Measurements from ENCODE around the gene DYSF.
"Not testable (repeated sequence)": the region's sequence is repeated elsewhere in the genome, so short reads cannot be mapped to it uniquely, and the experiment has no call there.

DYSF gene

GRCh38 chr2:71478806-71479205 is 25.4 kb downstream of the DYSF start:
- TF ChIP-seq, protein P1, sequence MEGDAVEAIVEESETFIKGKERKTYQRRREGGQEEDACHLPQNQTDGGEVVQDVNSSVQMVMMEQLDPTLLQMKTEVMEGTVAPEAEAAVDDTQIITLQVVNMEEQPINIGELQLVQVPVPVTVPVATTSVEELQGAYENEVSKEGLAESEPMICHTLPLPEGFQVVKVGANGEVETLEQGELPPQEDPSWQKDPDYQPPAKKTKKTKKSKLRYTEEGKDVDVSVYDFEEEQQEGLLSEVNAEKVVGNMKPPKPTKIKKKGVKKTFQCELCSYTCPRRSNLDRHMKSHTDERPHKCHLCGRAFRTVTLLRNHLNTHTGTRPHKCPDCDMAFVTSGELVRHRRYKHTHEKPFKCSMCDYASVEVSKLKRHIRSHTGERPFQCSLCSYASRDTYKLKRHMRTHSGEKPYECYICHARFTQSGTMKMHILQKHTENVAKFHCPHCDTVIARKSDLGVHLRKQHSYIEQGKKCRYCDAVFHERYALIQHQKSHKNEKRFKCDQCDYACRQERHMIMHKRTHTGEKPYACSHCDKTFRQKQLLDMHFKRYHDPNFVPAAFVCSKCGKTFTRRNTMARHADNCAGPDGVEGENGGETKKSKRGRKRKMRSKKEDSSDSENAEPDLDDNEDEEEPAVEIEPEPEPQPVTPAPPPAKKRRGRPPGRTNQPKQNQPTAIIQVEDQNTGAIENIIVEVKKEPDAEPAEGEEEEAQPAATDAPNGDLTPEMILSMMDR (IDR thresholded peaks at IDR 0.05; ENCODE audit: low read length, missing control alignments): no peak

GRCh38 chr2:71479261-71479660 is 25.9 kb downstream of the DYSF start:
- H3K4me3 ChIP-seq (replicated peaks; ENCODE audit: low read depth, low read length): no peak overlapping the region
- no peak for DNase-seq (ENCODE audit: low read depth)
- TF ChIP-seq, protein P1 (IDR thresholded peaks at IDR 0.05; ENCODE audit: low read length, missing control alignments): no peak

More at GRCh38 chr2:71478806-71479205, 25.4 kb downstream of the DYSF start:
- DNase-seq (ENCODE audit: low read depth): no peak
- no peak overlapping the region for H3K4me3 ChIP-seq (replicated peaks; ENCODE audit: low read depth, low read length)

DNA sequence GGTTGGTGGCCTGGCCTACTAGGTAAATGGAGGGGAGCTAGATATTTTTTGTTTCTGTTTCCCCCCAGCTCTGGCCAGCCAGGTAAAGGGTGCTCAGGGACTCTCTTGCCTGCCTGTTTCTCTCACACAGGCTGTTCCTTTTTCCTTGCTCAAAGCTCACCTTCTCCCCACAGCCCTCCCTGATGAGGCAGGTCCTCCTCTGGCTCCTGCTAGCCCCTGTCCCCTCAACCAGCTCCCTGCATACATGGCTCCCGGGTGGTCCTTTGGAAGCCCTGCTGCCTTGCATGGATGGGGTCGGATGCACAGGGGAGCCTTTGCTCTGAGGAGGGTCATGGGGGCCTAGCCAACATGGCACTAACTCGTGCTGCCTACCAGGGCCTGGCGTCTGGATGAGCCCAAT is 27.8 kb downstream of the DYSF start:
- no peak overlapping the region for H3K4me3 ChIP-seq (replicated peaks; ENCODE audit: low read depth, low read length)
- DNase-seq (ENCODE audit: low read depth): no peak
- TF ChIP-seq, protein P1 (IDR thresholded peaks at IDR 0.05; ENCODE audit: low read length, missing control alignments): no peak

DNA sequence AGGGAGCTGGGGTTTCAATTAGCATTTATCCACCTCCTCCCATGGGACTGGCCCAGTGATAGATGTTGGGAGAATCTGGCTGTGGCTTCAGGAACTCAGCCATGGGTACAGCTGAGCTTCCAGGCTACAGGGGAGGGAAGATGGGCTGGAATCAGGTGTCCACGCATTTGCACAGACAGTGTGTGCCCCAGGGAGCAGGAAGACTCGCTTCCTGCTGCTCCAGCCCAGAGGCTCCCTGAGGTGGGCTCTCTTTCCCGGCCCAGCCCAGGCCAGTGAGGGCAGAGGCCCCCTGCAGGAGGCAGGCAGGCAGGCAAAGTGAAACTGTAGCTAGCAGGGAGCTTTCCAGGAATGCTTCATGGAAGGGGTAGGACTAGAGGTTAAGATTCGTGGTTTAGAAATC is 28.7 kb downstream of the DYSF start:
- TF ChIP-seq, protein P1 (IDR thresholded peaks at IDR 0.05; ENCODE audit: low read length, missing control alignments): no peak
- DNase-seq (ENCODE audit: low read depth): no peak
- no peak overlapping the region for H3K4me3 ChIP-seq (replicated peaks; ENCODE audit: low read depth, low read length)

DNA sequence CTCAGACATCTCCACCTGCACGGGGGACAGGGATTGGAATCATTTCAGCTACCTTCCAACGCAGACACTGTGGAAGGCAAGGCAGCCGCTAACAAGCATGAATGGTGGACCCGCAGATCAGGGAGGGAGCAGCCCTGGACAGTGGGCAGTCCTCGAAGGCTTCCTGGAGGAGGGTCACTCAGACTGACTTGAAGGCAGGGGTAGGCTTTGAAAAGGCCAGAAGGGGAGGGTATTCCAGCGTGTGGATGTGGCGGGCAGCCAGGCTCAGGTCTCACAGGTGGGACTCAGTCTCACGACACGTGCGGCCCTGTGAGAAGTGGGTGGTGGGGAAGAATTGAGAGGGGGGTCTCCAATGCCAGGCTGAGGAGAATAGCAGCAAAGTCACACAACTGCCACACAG is 29.9 kb downstream of the DYSF start:
- TF ChIP-seq, protein P1 (IDR thresholded peaks at IDR 0.05; ENCODE audit: low read length, missing control alignments): no peak
- H3K4me3 ChIP-seq (replicated peaks; ENCODE audit: low read depth, low read length): no peak overlapping the region
- DNase-seq (ENCODE audit: low read depth): no peak

- TF ChIP-seq, protein P1 (IDR thresholded peaks at IDR 0.05; ENCODE audit: low read length, missing control alignments): no peak
- H3K4me3 ChIP-seq (replicated peaks; ENCODE audit: low read depth, low read length): no peak overlapping the region
- DNase-seq (ENCODE audit: low read depth): no peak
These were observed 31.0 kb downstream of the DYSF start for GRCh38 chr2:71484354-71484753.

DNA sequence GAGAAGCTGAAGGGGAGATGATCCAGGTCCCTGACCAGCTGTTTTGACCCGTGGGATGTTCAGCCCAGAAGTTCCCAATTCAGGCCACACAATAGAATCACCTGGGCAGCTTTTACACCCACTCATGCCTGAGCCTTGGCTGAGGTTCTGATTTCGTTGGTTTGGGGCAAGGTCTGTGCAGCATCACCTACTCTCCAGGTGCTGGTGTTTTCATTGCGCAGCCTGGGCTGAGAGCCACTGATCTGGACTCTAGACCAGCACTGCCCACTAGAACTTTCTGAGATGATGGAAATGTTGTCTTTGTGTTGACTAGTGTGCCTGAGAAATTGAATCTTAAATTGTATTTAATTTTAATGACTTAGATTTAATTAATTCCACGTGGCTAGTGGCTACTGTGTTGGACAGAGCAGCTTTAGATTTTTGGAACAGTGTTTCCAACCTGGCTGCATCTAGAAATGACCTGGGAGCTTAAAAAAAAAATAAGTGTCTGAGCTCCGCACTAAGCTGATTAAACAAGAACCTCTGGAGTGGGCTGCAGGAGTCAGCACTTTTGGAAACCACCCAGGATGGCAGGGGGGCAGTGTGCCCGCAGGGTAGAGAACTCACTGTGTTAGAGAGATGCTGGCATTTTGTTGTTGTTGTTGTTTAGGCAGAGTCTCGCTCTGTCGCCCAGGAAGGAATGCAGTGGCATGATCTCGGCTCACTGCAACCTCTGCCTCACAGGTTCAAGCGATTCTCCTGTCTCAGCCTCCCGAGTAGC is 33.7 kb downstream of the DYSF start:
- TF ChIP-seq, protein P1 (IDR thresholded peaks at IDR 0.05; ENCODE audit: low read length, missing control alignments): no peak
- DNase-seq (ENCODE audit: low read depth): no peak
- no peak overlapping the region for H3K4me3 ChIP-seq (replicated peaks; ENCODE audit: low read depth, low read length)

- not testable (repeated sequence) for H3K4me3 ChIP-seq (replicated peaks; ENCODE audit: low read depth, low read length); DNase-seq (ENCODE audit: low read depth)
These were observed 38.2 kb downstream of the DYSF start for GRCh38 chr2:71491551-71491950.
